IPS-20b (cell line): ENCODE results near the gene PRELID1.

Source experiments
- H3K27ac ChIP-seq: one replicate; pipeline ENCODE4 v1.5.1; 2013; ENCODE audit warnings: low read length
- H3K27me3 ChIP-seq: 2 replicates; pipeline ENCODE4 v1.6.1; 2013; ENCODE audit warnings: mild to moderate bottlenecking, low read length, inconsistent platforms; ENCODE audit not compliant: insufficient read depth
- H3K36me3 ChIP-seq: 2 replicates; pipeline ENCODE4 v1.6.1; 2013; ENCODE audit warnings: low read depth, mild to moderate bottlenecking, inconsistent platforms, low read length, moderate library complexity; ENCODE audit not compliant: insufficient read depth
- H3K4me1 ChIP-seq: 2 replicates; pipeline ENCODE4 v1.6.1; 2013; ENCODE audit warnings: mild to moderate bottlenecking, control low read depth, inconsistent platforms, low read length, moderate library complexity; ENCODE audit not compliant: insufficient read depth
- H3K4me3 ChIP-seq: 2 replicates; pipeline ENCODE4 v1.5.1; 2013; ENCODE audit warnings: mild to moderate bottlenecking, low read length, inconsistent platforms
- H3K9ac ChIP-seq: 2 replicates; pipeline ENCODE4 v1.6.1; 2013; ENCODE audit warnings: low read depth, mild to moderate bottlenecking, inconsistent platforms, low read length, moderate library complexity
- H3K9me3 ChIP-seq: 2 replicates; pipeline ENCODE4 v1.6.1; 2013; ENCODE audit warnings: mild to moderate bottlenecking, low read depth, low read length, inconsistent platforms; ENCODE audit not compliant: insufficient read depth

The PRELID1 gene

GRCh38 chr5:177355868-177356168, 52.2 kb downstream of the PRELID1 start:
- Histone ChIP-seq H3K27ac (no peak overlapping the region), H3K4me1 (no peaks in the 10 kb centered on the region; the same call in 1 of the 2 replicates)

More at GRCh38 chr5:177355868-177356168, 52.2 kb downstream of the PRELID1 start:
- no peaks in the 10 kb centered on the region for H3K9me3 ChIP-seq
- H3K9ac ChIP-seq = no peak overlapping the region
- H3K4me3 ChIP-seq = no peak overlapping the region
- peaks cover 19% of the 10 kb centered on the region for H3K27me3 ChIP-seq
- no peaks in the 10 kb centered on the region for H3K36me3 ChIP-seq
